Stomach smooth muscle (tissue), 2 donors: Measurements from ENCODE around the gene KDELR1.

ENCODE experiments used
- H3K27ac ChIP-seq: one replicate; pipeline ENCODE4 v1.7.0; 2013; ENCODE audit warnings: mild to moderate bottlenecking, low read length, inconsistent platforms
- H3K27me3 ChIP-seq, 2 donors: one replicate each; pipeline ENCODE4 v1.7.0; 2013; ENCODE audit warnings: low read length in 2 of 2; ENCODE audit not compliant: insufficient read depth in 2 of 2, control insufficient read depth in 1 of 2
- H3K36me3 ChIP-seq, 2 donors: one replicate each; pipeline ENCODE4 v1.7.0; 2013; ENCODE audit warnings: low read length in 2 of 2; ENCODE audit not compliant: control insufficient read depth in 2 of 2, insufficient read depth in 2 of 2
- H3K4me1 ChIP-seq: one replicate; pipeline ENCODE4 v1.7.0; 2013; ENCODE audit warnings: low read length; ENCODE audit not compliant: control insufficient read depth, insufficient read depth
- H3K4me3 ChIP-seq, 2 donors: one replicate each; pipeline ENCODE4 v1.7.0; 2013; ENCODE audit warnings: low read length in 2 of 2
- H3K9ac ChIP-seq, 2 donors: one replicate each; pipeline ENCODE4 v1.7.0; 2013; ENCODE audit warnings: low read length in 2 of 2, mild to moderate bottlenecking in 1 of 2
- H3K9me3 ChIP-seq, 2 donors: one replicate each; pipeline ENCODE4 v1.7.0; 2013; ENCODE audit warnings: low read length in 2 of 2; ENCODE audit not compliant: control insufficient read depth in 2 of 2
- donor health status: healthy.
- donor health status: Pancreatic carcinoma.

The KDELR1 gene

GRCh38 chr19:48354332-48354992, 36.9 kb downstream of the KDELR1 start:
- Histone ChIP-seq H3K27me3 (no peaks in the 10 kb centered on the region), H3K4me3 (no peak overlapping the region), H3K27ac (no peak overlapping the region), H3K9ac (no peak overlapping the region), H3K36me3 (peaks cover 0 to 2% of the 10 kb centered on the region in 2 donors), H3K4me1 (no peaks in the 10 kb centered on the region), H3K9me3 (no peaks in the 10 kb centered on the region)

- Histone ChIP-seq H3K4me1 (no peaks in the 10 kb centered on the region), H3K27ac (no peak overlapping the region), H3K27me3 (no peaks in the 10 kb centered on the region), H3K4me3 (no peak overlapping the region), H3K9me3 (no peaks in the 10 kb centered on the region), H3K9ac (no peak overlapping the region), H3K36me3 (peaks cover 0 to 2% of the 10 kb centered on the region in 2 donors)
Measured at GRCh38 chr19:48353677-48354076, 37.7 kb downstream of the KDELR1 start.

GRCh38 chr19:48351341-48351752, 40.0 kb downstream of the KDELR1 start:
- Histone ChIP-seq H3K4me3 (no peak overlapping the region), H3K27ac (no peak overlapping the region), H3K4me1 (no peaks in the 10 kb centered on the region), H3K27me3 (no peaks in the 10 kb centered on the region), H3K36me3 (no peaks in the 10 kb centered on the region), H3K9ac (no peak overlapping the region), H3K9me3 (no peaks in the 10 kb centered on the region)

- no peak overlapping the region for H3K4me3 ChIP-seq
- no peaks in the 10 kb centered on the region for H3K27me3 ChIP-seq
Measured at GRCh38 chr19:48350856-48351255, 40.5 kb downstream of the KDELR1 start.

GRCh38 chr19:48348737-48349136, 42.6 kb downstream of the KDELR1 start:
- H3K36me3 ChIP-seq, result no peaks in the 10 kb centered on the region
- H3K9me3 ChIP-seq, result no peaks in the 10 kb centered on the region
- H3K4me3 ChIP-seq, result no peak overlapping the region
- H3K9ac ChIP-seq, result no peak overlapping the region
- no peaks in the 10 kb centered on the region for H3K4me1 ChIP-seq
- no peak overlapping the region for H3K27ac ChIP-seq
- H3K27me3 ChIP-seq, result no peaks in the 10 kb centered on the region

More at GRCh38 chr19:48350856-48351255, 40.5 kb downstream of the KDELR1 start:
- H3K27ac ChIP-seq, result no peak overlapping the region
- H3K9ac ChIP-seq, result no peak overlapping the region
- H3K4me1 ChIP-seq, result no peaks in the 10 kb centered on the region
- H3K36me3 ChIP-seq, result no peaks in the 10 kb centered on the region
- no peaks in the 10 kb centered on the region for H3K9me3 ChIP-seq

GRCh38 chr19:48348045-48348444, 43.3 kb downstream of the KDELR1 start:
- Histone ChIP-seq H3K27ac (no peak overlapping the region), H3K27me3 (no peaks in the 10 kb centered on the region), H3K9me3 (no peaks in the 10 kb centered on the region), H3K4me1 (no peaks in the 10 kb centered on the region), H3K4me3 (no peak overlapping the region), H3K9ac (no peak overlapping the region), H3K36me3 (no peaks in the 10 kb centered on the region)

- no peak overlapping the region for H3K4me3 ChIP-seq
- H3K9me3 ChIP-seq, result no peaks in the 10 kb centered on the region
- no peak overlapping the region for H3K27ac ChIP-seq
- H3K9ac ChIP-seq, result no peak overlapping the region
- peaks cover 0 to 3% of the 10 kb centered on the region in 2 donors for H3K36me3 ChIP-seq
- H3K4me1 ChIP-seq, result no peaks in the 10 kb centered on the region
- H3K27me3 ChIP-seq, result no peaks in the 10 kb centered on the region
Measured at GRCh38 chr19:48346191-48346590, 45.2 kb downstream of the KDELR1 start.

- H3K9me3 ChIP-seq, result no peaks in the 10 kb centered on the region
- no peak overlapping the region for H3K4me3 ChIP-seq
- no peaks in the 10 kb centered on the region for H3K27me3 ChIP-seq
- H3K36me3 ChIP-seq, result peaks cover 0 to 3% of the 10 kb centered on the region in 2 donors
- no peak overlapping the region for H3K9ac ChIP-seq
- no peak overlapping the region for H3K27ac ChIP-seq
- no peaks in the 10 kb centered on the region for H3K4me1 ChIP-seq
Measured at GRCh38 chr19:48344892-48345291, 46.5 kb downstream of the KDELR1 start.

- H3K9me3 ChIP-seq, result no peaks in the 10 kb centered on the region
- no peak overlapping the region for H3K9ac ChIP-seq
- no peaks in the 10 kb centered on the region for H3K4me1 ChIP-seq
- H3K36me3 ChIP-seq, result peaks cover 0 to 3% of the 10 kb centered on the region in 2 donors
- H3K27me3 ChIP-seq, result no peaks in the 10 kb centered on the region
- H3K27ac ChIP-seq, result no peak overlapping the region
- H3K4me3 ChIP-seq, result no peak overlapping the region
Measured at GRCh38 chr19:48342841-48343540, 48.4 kb downstream of the KDELR1 start.

- Histone ChIP-seq H3K9ac (no peak overlapping the region), H3K4me3 (no peak overlapping the region), H3K9me3 (no peaks in the 10 kb centered on the region), H3K27me3 (no peaks in the 10 kb centered on the region), H3K36me3 (peaks cover 0 to 3% of the 10 kb centered on the region in 2 donors), H3K4me1 (no peaks in the 10 kb centered on the region), H3K27ac (no peak overlapping the region)
Measured at GRCh38 chr19:48342414-48342738, 49.0 kb downstream of the KDELR1 start.
